IPS DF 6.9 (cell line): ENCODE results near the gene NUTM1.
"Not testable (repeated sequence)": the region's sequence is repeated elsewhere in the genome, so short reads cannot be mapped to it uniquely, and the experiment has no call there.

ENCODE experiments used
- DNase-seq: peaks from one replicate; pipeline ENCODE4 v3.0.0-alpha.2; 2013; ENCODE audit warnings: low read depth, low spot score
- H3K27ac ChIP-seq: one replicate; pipeline ENCODE4 v1.5.1; 2013; ENCODE audit warnings: low read length, control low read depth
- H3K27me3 ChIP-seq: 2 replicates; pipeline ENCODE4 v1.6.1; 2013; ENCODE audit warnings: mild to moderate bottlenecking, low read length; ENCODE audit not compliant: control insufficient read depth, insufficient read depth
- H3K36me3 ChIP-seq: 2 replicates; pipeline ENCODE4 v1.6.1; 2013; ENCODE audit warnings: low read length; ENCODE audit not compliant: control insufficient read depth, insufficient read depth
- H3K4me1 ChIP-seq: 2 replicates; pipeline ENCODE4 v1.6.1; 2013; ENCODE audit warnings: low read length; ENCODE audit not compliant: control insufficient read depth, insufficient read depth
- H3K4me3 ChIP-seq: 2 replicates; pipeline ENCODE4 v1.5.1; 2013; ENCODE audit warnings: mild to moderate bottlenecking, low read length
- H3K9me3 ChIP-seq: 2 replicates; pipeline ENCODE4 v1.6.1; 2013; ENCODE audit warnings: low read length, inconsistent platforms; ENCODE audit not compliant: control insufficient read depth, insufficient read depth
- WGBS: extraction: QIAGEN DNeasy Blood & Tissue Kit; methylation state at CpG from one replicate; pipeline ENCODE4 v1.1.7; 2013; ENCODE audit warnings: mixed read lengths, missing lambda C conversion rate; ENCODE audit not compliant: insufficient read length, insufficient coverage; 5-methylcytosine and 5-hydroxymethylcytosine counted together

NUTM1 gene

DNA sequence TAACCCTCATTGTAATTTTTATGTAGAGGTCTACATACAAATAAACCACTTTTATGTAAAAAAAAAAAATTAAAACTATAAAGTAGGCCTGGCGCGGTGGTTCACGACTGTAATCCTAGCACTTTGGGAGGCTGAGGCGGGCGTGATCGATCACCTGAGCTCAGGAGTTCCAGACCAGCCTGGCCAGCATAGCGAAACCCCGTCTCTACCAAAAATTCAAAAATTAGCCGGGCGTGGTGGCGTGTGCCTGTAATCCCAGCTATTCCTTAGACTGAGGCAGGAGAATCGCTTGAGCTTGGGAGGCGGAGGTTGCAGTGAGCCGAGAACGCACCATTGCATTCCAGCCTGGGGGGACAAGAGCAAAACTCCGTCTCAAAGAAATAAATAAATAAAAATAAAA is 4.8 kb upstream of the NUTM1 start:
- no peak overlapping the region for H3K27ac ChIP-seq
- H3K27me3 ChIP-seq, result no peaks in the 10 kb centered on the region

DNA sequence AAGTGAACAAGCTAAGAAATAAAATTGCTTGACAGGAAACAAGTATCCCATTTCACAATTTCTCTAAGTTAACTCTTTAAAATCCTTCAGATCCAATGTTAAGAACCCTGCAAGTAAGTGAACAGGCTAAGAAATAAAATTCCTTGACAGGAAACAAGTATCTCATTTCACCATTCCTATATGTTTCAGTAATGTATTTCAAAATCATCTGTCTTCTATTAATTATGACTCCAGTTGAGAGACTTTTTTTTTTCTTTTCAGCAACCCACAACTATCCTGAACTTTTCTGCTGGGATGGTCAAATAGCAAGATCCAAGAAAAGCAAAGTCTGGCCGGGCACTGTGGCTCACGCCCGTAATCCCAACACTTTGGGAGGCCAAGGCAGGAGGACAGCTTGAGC is 3.2 kb upstream of the NUTM1 start:
- H3K27ac ChIP-seq, result no peak overlapping the region
- no peak overlapping the region for H3K4me3 ChIP-seq
- no peaks in the 10 kb centered on the region for H3K9me3 ChIP-seq
- H3K36me3 ChIP-seq, result no peaks in the 10 kb centered on the region
- no peaks in the 10 kb centered on the region for H3K4me1 ChIP-seq
- no peaks in the 10 kb centered on the region for H3K27me3 ChIP-seq
- no peak for DNase-seq
- no CpG with 5 or more reads among the region's 3 CpGs for WGBS

More for the DNA sequence above, 4.8 kb upstream of the NUTM1 start:
- Histone ChIP-seq H3K36me3 (no peaks in the 10 kb centered on the region), H3K4me1 (no peaks in the 10 kb centered on the region), H3K9me3 (no peaks in the 10 kb centered on the region), H3K4me3 (no peak overlapping the region; the same call in 1 of the 2 replicates)
- DNase-seq, result no peak
- no CpG with 5 or more reads among the region's 16 CpGs for WGBS

DNA sequence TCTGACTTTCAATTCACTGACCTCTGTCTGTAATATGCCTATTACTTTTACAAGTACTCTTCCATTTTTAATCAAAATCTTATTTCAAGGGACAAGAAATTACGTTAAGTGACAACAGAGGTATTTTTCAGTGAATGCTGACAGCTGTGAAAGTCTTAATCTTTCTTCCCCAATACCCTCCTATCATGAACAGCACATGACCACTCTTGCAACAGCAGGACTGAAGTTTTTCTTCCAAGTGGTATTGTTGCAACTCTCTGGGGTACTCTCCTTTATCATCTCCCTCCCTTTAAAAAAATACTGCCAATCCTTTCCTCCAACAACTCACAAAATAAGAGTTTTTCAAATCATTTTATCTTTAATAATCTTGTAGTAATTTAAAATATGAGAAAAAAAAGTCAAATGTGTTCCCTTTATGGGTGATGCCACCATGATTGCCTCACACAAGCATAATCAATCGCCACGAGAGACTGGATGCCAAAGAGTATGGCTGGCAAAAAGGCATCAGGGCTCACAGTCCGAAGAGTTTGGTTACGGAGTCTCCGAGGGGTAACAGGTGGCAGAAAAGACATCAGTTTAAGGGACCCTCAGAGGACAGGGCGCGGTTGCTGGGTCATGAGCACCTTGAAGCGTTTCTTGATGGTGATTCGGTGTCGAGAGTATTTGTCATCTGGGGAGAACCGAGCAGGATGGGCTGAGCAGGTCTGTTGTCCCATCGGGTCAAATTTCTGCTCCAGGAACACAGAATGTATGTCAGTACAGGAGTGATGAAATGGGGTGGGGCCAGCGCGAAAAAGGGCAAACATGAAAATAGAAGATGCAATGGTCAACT is 1.5 kb upstream of the NUTM1 start:
- Histone ChIP-seq H3K36me3 (no peaks in the 10 kb centered on the region), H3K9me3 (no peaks in the 10 kb centered on the region), H3K27ac (no peak overlapping the region), H3K4me3 (no peak overlapping the region; the same call in 1 of the 2 replicates), H3K27me3 (no peaks in the 10 kb centered on the region), H3K4me1 (peaks cover 2% of the 10 kb centered on the region; the same call in 1 of the 2 replicates)
- no peak for DNase-seq
- WGBS, result no CpG with 5 or more reads among the region's 15 CpGs

DNA sequence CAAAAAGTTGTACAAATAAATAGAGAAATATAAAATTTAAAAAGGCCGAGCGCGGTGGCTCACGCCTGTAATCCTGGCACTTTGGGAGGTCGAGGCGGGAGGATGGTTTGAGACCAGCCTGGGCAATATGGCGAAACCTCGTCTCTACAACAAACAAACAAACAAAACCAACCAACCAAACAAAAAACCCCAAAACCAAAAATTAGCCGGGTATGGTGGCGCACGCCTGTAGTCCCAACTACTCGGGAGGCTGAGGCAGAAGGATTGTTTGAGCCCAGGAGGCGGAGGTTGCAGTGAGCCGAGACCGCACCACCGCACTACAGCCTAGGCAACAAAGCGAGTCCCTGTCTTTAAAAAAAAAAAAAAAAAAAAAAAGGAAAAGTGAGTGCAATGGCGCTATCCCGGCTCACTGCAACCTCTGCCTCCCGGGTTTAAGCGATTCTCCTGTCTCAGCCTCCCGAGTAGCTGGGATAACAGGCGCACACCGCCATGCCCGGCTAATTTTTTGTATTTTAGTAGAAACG is 840 bp upstream of the NUTM1 start:
- not testable (repeated sequence) for H3K27ac ChIP-seq, H3K36me3 ChIP-seq, H3K9me3 ChIP-seq, H3K27me3 ChIP-seq, H3K4me1 ChIP-seq, DNase-seq
- WGBS, result no CpG with 5 or more reads among the region's 26 CpGs
- H3K4me3 ChIP-seq, result peak overlapping the region; percentile 93; the same call in 1 of the 2 replicates

DNA sequence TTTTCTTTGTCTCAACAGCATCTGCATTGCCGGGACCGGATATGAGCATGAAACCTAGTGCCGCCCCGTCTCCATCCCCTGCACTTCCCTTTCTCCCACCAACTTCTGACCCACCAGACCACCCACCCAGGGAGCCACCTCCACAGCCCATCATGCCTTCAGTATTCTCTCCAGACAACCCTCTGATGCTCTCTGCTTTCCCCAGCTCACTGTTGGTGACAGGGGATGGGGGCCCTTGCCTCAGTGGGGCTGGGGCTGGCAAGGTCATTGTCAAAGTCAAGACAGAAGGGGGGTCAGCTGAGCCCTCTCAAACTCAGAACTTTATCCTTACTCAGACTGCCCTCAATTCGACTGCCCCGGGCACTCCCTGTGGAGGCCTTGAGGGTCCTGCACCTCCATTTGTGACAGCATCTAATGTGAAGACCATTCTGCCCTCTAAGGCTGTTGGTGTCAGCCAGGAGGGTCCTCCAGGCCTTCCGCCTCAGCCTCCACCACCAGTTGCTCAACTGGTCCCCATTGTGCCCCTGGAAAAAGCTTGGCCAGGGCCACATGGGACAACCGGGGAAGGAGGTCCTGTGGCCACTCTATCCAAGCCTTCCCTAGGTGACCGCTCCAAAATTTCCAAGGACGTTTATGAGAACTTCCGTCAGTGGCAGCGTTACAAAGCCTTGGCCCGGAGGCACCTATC is 5.0 kb downstream of the NUTM1 start:
- no peak for DNase-seq

DNA sequence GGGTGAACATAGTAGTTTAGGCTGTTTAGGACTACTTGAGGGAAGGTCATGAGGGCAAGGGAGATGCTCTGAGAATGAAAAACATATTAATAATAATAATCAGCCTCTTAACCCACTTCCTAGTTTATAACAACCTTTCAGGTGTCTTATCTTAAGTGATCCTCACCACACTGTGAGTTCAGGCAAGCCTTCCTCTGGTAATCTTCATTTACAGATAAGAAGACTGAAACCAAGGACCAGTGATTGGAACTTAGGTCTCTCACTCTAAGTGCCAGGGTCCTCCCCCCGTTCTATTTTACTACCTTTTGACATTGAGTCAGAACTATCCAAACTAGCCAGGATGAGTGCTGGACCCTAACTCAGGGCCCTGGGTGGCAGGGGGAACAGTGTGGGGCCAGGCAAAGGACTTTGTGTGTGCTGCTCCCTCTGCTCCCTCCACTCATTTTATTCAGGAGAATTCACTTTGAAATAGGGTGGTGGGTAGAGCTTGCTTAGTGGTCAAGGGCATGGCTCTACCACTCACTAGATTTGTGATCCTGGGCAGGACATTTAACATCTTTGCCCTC is 5.7 kb downstream of the NUTM1 start:
- H3K27me3 ChIP-seq, result no peaks in the 10 kb centered on the region
- peaks cover 2% of the 10 kb centered on the region; the same call in 1 of the 2 replicates for H3K4me1 ChIP-seq
- H3K27ac ChIP-seq, result no peak overlapping the region
- no peak for DNase-seq
- no peaks in the 10 kb centered on the region for H3K36me3 ChIP-seq
- no peaks in the 10 kb centered on the region for H3K9me3 ChIP-seq
- H3K4me3 ChIP-seq, result no peak overlapping the region
- no CpG with 5 or more reads among the region's 1 CpG for WGBS

More for the DNA sequence above, 5.0 kb downstream of the NUTM1 start:
- Histone ChIP-seq H3K4me1 (peaks cover 2% of the 10 kb centered on the region; the same call in 1 of the 2 replicates), H3K27ac (no peak overlapping the region), H3K36me3 (no peaks in the 10 kb centered on the region), H3K27me3 (no peaks in the 10 kb centered on the region), H3K4me3 (no peak overlapping the region), H3K9me3 (no peaks in the 10 kb centered on the region)
- WGBS, result no CpG with 5 or more reads among the region's 13 CpGs

DNA sequence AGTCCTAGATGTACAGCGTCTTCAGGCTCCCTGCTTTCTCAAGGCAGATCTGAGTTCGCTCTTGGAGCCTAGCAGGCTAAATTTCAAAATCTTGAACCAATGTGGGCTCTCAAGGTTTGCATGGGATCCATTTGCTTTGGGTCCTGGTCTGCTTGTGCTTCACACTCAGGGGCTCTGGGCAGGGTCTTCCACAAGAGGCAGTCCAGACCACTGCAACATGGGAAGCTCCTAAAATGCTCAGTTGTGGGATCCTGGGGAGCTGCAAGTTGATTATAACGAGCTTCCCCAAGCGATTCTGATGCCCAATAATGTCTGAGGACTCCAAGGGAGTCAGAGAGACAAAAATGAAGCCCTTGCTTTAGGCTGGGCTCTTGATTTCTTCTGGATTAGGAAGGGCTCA is 6.7 kb downstream of the NUTM1 start:
- Histone ChIP-seq H3K4me1 (peaks cover 2% of the 10 kb centered on the region; the same call in 1 of the 2 replicates), H3K27me3 (no peaks in the 10 kb centered on the region), H3K4me3 (no peak overlapping the region), H3K9me3 (no peaks in the 10 kb centered on the region), H3K27ac (no peak overlapping the region), H3K36me3 (no peaks in the 10 kb centered on the region)
- DNase-seq, result no peak
- WGBS, result no CpG with 5 or more reads among the region's 4 CpGs

DNA sequence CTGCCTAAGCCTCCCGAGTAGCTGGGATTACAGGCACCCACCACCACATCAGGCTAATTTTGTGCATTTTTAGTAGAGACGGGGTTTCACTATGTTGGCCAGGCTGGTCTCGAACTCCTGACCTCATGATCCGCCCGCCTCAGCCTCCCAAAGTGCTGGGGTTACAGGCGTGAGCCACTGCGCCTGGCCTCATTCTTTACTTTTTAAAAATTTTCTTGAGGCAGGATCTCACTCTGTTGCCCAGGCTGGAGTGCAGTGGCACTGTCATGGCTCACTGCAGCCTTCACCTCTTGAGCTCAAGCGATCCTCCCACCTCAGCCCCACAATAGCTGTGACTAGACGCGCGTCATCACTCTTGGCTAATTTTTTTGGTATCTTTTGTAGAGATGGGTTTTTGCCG is 9.9 kb downstream of the NUTM1 start:
- H3K9me3 ChIP-seq, H3K36me3 ChIP-seq, H3K4me1 ChIP-seq, H3K27ac ChIP-seq, H3K27me3 ChIP-seq, H3K4me3 ChIP-seq, DNase-seq: not testable (repeated sequence)
- WGBS, result no CpG with 5 or more reads among the region's 12 CpGs

DNA sequence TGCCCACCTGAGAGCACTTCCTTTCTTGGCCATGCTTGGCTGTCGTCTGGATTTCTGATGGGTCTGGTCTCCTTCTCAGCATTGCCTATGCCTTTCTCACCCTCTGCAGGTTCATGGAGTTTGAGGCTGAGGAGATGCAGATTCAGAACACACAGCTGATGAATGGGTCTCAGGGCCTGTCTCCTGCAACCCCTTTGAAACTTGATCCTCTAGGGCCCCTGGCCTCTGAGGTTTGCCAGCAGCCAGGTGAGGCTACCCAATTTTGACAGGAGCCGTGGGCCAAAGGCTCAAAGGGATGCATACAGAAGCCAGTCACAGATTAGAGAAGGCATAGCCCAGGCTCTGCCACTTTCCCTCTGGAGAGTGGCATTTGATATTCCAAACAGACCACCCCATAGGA is 10.5 kb downstream of the NUTM1 start:
- peaks cover 3% of the 10 kb centered on the region for H3K36me3 ChIP-seq
- no peak for DNase-seq

DNA sequence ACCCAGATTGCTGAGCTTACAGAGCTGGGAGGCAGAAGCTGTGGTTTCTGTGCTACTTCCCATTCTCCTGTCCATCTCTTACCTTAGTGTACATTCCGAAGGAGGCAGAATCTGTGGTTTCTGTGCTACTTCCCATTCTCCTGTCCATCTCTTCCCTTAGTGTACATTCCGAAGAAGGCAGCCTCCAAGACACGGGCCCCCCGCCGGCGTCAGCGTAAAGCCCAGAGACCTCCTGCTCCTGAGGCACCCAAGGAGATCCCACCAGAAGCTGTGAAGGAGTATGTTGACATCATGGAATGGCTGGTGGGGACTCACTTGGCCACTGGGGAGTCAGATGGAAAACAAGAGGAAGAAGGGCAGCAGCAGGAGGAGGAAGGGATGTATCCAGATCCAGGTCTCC is 11.2 kb downstream of the NUTM1 start:
- Histone ChIP-seq H3K27ac (no peak overlapping the region), H3K27me3 (no peaks in the 10 kb centered on the region), H3K4me1 (no peaks in the 10 kb centered on the region), H3K9me3 (no peaks in the 10 kb centered on the region), H3K4me3 (no peak overlapping the region), H3K36me3 (peaks cover 4% of the 10 kb centered on the region)
- WGBS, result no CpG with 5 or more reads among the region's 7 CpGs
- DNase-seq, result no peak

More for the DNA sequence above, 10.5 kb downstream of the NUTM1 start:
- H3K4me1 ChIP-seq, result no peaks in the 10 kb centered on the region
- H3K27ac ChIP-seq, result no peak overlapping the region
- no peak overlapping the region for H3K4me3 ChIP-seq
- no peaks in the 10 kb centered on the region for H3K27me3 ChIP-seq
- H3K9me3 ChIP-seq, result no peaks in the 10 kb centered on the region
- WGBS, result no CpG with 5 or more reads among the region's 2 CpGs
